ENCODE measurements around the gene ZBTB16. TPM values are rescaled to one million over a fixed set of nuclear protein-coding genes. Genes with fewer than 3 reads are reported as not detected.
A peak's percentile ranks its signal among the peaks of the same experiment; 100 is the strongest.
"Not testable (repeated sequence)": the region's sequence is repeated elsewhere in the genome, so short reads cannot be mapped to it uniquely, and the experiment has no call there.

Gene ZBTB16
- total and polyA plus RNA-seq, 2 of the 13 experiments (the other 11 are each of a cell fraction or from before 2014, with no cell fraction given), result not detected

DNA sequence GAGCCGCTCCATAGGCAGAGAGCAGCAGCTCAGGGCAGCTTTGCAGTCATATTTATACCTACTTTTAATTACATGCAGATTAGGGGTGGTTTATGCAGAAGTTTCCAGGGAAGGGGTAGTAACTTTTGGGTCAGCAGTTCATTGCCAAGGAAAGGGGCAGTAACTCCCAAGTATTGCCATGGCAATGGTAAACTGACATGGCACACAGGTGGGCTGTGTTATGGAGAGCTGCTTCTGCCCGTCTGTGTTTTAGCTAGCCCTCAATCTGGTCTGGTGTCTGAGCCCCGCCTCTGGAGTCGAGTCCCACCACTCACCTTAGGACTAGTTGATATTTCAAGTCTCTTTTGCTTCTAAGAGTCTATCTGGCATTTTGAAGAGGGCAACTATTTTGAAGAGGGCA lies 12.2 kb upstream of the ZBTB16 start:
- no peak overlapping the region for H3K4me3 ChIP-seq (replicated peaks in 1 of 3; ENCODE audit: insufficient read depth in 1 of 3, low read depth in 2 of 3, low read length in 3 of 3)
- H2AFZ ChIP-seq (ENCODE audit: low read length), result no peak overlapping the region
- H3K79me2 ChIP-seq (ENCODE audit: insufficient read depth, low read length), result no peaks in the 10 kb centered on the region
- no peak overlapping the region for H3K9ac ChIP-seq (ENCODE audit: insufficient read depth, low read depth, low read length)
- intact Hi-C loops (cut with micrococcal nuclease; ENCODE audit: unreplicated experiment) (no loop called here), in situ Hi-C loops (cut with HindIII; ENCODE audit: extremely low pct_ligation_motif_present, low pct_unique_long_range_greater_than_20kb) (no loop called here)
- no peak overlapping the region for H3K4me2 ChIP-seq (ENCODE audit: low read depth, low read length)
- ChIA-PET POLR2A (no interaction called here), CTCF (ENCODE audit: low intra/inter-chr PET ratio, low total read pairs) (no interaction called here)
- 0% methylated on average over 2 of the region's 4 CpGs for WGBS (ENCODE audit: low lambda C conversion rate)
- H3K27ac ChIP-seq (ENCODE audit: extremely low read length, insufficient read depth, low read length), result no peak overlapping the region
- H4K20me1 ChIP-seq (ENCODE audit: insufficient read depth, low read length), result no peaks in the 10 kb centered on the region
- FAIRE-seq (no peak), ATAC-seq (no peak), DNase-seq (ENCODE audit: low spot score) (no peak)
- TF ChIP-seq TCF7L2 (IDR thresholded peaks at IDR 0.05; ENCODE audit: low read depth, low read length), result no peak
- TF ChIP-seq JUNB (CRISPR knock-in tag; IDR thresholded peaks at IDR 0.05; ENCODE audit: borderline replicate concordance), result no peak
- TF ChIP-seq, protein P1, sequence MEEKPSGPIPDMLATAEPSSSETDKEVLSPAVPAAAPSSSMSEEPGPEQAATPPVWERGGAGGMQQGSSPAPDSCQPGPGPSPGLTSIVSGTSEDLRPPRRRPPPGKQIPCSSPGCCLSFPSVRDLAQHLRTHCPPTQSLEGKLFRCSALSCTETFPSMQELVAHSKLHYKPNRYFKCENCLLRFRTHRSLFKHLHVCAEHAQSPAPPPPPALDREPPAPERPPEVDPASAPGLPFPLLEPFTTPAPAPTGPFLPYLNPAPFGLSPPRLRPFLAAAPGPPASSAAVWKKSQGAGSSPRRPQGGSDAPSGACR (CRISPR knock-in tag; IDR thresholded peaks at IDR 0.05), result no peak
- no peak for TF ChIP-seq PCBP1 (IDR thresholded peaks at IDR 0.05; ENCODE audit: borderline replicate concordance, low read depth, low read length)
- no peaks in the 10 kb centered on the region for H3K9me3 ChIP-seq (ENCODE audit: low read length)
- H3K4me1 ChIP-seq (ENCODE audit: insufficient read depth, low read length), result peaks cover 10% of the 10 kb centered on the region
- BruUV-seq (replicated peaks), result no TSS peak
- no peaks in the 10 kb centered on the region for H3K36me3 ChIP-seq (replicated peaks in 1 of 2; ENCODE audit: control insufficient read depth in 1 of 2, insufficient read depth in 2 of 2, low read length in 2 of 2)
- H3K27me3 ChIP-seq (ENCODE audit: control insufficient read depth in 1 of 2, insufficient read depth in 2 of 2, low read length in 2 of 2), result peaks cover 2 to 16% of the 10 kb centered on the region in 2 experiments; a peak in 3 of 5 replicates

DNA sequence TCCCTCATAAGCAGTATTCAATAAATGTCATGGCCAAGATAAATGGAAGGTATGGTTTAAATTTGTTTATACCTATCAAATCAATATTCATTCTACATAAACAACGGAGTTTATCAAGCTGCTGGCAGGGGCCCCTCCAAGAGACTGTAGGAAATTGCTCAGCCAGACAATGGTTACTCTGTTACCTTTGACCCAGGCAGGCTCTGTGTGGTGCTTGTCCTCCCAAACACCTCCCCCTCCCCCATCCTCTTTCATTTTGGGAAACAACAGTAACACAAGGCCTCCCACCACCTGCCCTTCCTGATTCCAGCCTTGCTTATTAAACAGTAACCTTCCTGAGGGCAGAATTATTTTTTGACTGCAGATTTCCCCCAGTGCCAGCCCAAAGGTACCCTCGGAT lies 10.5 kb upstream of the ZBTB16 start:
- TF ChIP-seq, protein P2, sequence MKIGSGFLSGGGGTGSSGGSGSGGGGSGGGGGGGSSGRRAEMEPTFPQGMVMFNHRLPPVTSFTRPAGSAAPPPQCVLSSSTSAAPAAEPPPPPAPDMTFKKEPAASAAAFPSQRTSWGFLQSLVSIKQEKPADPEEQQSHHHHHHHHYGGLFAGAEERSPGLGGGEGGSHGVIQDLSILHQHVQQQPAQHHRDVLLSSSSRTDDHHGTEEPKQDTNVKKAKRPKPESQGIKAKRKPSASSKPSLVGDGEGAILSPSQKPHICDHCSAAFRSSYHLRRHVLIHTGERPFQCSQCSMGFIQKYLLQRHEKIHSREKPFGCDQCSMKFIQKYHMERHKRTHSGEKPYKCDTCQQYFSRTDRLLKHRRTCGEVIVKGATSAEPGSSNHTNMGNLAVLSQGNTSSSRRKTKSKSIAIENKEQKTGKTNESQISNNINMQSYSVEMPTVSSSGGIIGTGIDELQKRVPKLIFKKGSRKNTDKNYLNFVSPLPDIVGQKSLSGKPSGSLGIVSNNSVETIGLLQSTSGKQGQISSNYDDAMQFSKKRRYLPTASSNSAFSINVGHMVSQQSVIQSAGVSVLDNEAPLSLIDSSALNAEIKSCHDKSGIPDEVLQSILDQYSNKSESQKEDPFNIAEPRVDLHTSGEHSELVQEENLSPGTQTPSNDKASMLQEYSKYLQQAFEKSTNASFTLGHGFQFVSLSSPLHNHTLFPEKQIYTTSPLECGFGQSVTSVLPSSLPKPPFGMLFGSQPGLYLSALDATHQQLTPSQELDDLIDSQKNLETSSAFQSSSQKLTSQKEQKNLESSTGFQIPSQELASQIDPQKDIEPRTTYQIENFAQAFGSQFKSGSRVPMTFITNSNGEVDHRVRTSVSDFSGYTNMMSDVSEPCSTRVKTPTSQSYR (CRISPR knock-in tag; IDR thresholded peaks at IDR 0.05; ENCODE audit: borderline replicate concordance), result peak; percentile 65; the same call in 1 of the 2 replicates
- no peak for TF ChIP-seq ELF3 (CRISPR knock-in tag; IDR thresholded peaks at IDR 0.05)
- WGBS (ENCODE audit: low lambda C conversion rate), result 4% methylated on average over 2 of the region's 2 CpGs
- H2AFZ ChIP-seq (ENCODE audit: low read length), result no peak overlapping the region
- no peaks in the 10 kb centered on the region for H3K9me3 ChIP-seq (ENCODE audit: low read length)
- ChIA-PET POLR2A (no interaction called here), CTCF (ENCODE audit: low intra/inter-chr PET ratio, low total read pairs) (no interaction called here)
- intact Hi-C loops (cut with micrococcal nuclease; ENCODE audit: unreplicated experiment) (no loop called here), in situ Hi-C loops (cut with HindIII; ENCODE audit: extremely low pct_ligation_motif_present, low pct_unique_long_range_greater_than_20kb) (no loop called here)
- H3K27me3 ChIP-seq (ENCODE audit: control insufficient read depth in 1 of 2, insufficient read depth in 2 of 2, low read length in 2 of 2), result peaks cover 2 to 18% of the 10 kb centered on the region in 2 experiments; a peak in 3 of 5 replicates
- peaks cover 10% of the 10 kb centered on the region for H3K4me1 ChIP-seq (ENCODE audit: insufficient read depth, low read length)
- H4K20me1 ChIP-seq (ENCODE audit: insufficient read depth, low read length), result no peaks in the 10 kb centered on the region
- H3K4me2 ChIP-seq (ENCODE audit: low read depth, low read length), result peak overlapping the region; percentile 27; the same call in 1 of the 2 replicates
- no peaks in the 10 kb centered on the region for H3K79me2 ChIP-seq (ENCODE audit: insufficient read depth, low read length)
- H3K36me3 ChIP-seq (replicated peaks in 1 of 2; ENCODE audit: control insufficient read depth in 1 of 2, insufficient read depth in 2 of 2, low read length in 2 of 2), result no peaks in the 10 kb centered on the region
- FAIRE-seq, result no peak
- H3K27ac ChIP-seq (ENCODE audit: extremely low read length, insufficient read depth, low read length), result no peak overlapping the region
- DNase-seq (ENCODE audit: low spot score), result no peak
- H3K4me3 ChIP-seq (replicated peaks in 1 of 3; ENCODE audit: insufficient read depth in 1 of 3, low read depth in 2 of 3, low read length in 3 of 3), result no peak overlapping the region
- BruUV-seq (replicated peaks), result no TSS peak
- ATAC-seq, result no peak
- no peak overlapping the region for H3K9ac ChIP-seq (ENCODE audit: insufficient read depth, low read depth, low read length)

DNA sequence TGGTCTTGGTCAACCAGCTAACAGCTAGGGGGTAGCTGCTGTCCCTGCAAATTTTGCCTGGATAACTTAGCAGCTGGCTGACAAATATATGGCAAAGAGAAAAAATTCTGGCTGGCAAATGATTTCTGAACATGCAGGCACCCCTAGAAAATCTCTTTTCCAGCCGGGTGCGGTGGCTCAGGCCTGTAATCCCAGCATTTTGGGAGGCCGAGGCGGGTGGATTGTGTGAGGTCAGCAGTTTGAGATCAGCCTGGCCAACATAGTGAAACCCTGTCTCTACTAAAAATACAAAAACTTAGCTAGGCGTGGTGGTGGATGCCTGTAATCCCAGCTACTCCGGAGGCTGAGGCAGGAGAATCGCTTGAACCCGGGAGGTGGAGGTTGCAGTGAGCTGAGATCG lies 9.7 kb upstream of the ZBTB16 start:
- H3K27ac ChIP-seq (ENCODE audit: extremely low read length, insufficient read depth, low read length); DNase-seq (ENCODE audit: low spot score); BruUV-seq (replicated peaks); CTCF ChIA-PET (ENCODE audit: low intra/inter-chr PET ratio, low total read pairs); H4K20me1 ChIP-seq (ENCODE audit: insufficient read depth, low read length); intact Hi-C loops (cut with micrococcal nuclease; ENCODE audit: unreplicated experiment); FAIRE-seq; H3K36me3 ChIP-seq (replicated peaks in 1 of 2; ENCODE audit: control insufficient read depth in 1 of 2, insufficient read depth in 2 of 2, low read length in 2 of 2); H3K9me3 ChIP-seq (ENCODE audit: low read length); H3K9ac ChIP-seq (ENCODE audit: insufficient read depth, low read depth, low read length); H3K4me2 ChIP-seq (ENCODE audit: low read depth, low read length); H3K79me2 ChIP-seq (ENCODE audit: insufficient read depth, low read length); H3K4me3 ChIP-seq (replicated peaks in 1 of 3; ENCODE audit: insufficient read depth in 1 of 3, low read depth in 2 of 3, low read length in 3 of 3); POLR2A ChIA-PET; H2AFZ ChIP-seq (ENCODE audit: low read length); ATAC-seq; in situ Hi-C loops (cut with HindIII; ENCODE audit: extremely low pct_ligation_motif_present, low pct_unique_long_range_greater_than_20kb): not testable (repeated sequence)
- WGBS (ENCODE audit: low lambda C conversion rate), result 29% methylated on average over 8 of the region's 9 CpGs
- H3K4me1 ChIP-seq (ENCODE audit: insufficient read depth, low read length), result peaks cover 10% of the 10 kb centered on the region
- peaks cover 2 to 18% of the 10 kb centered on the region in 2 experiments; a peak in 1 of 5 replicates for H3K27me3 ChIP-seq (ENCODE audit: control insufficient read depth in 1 of 2, insufficient read depth in 2 of 2, low read length in 2 of 2)

Measured in HepG2 (cell line).